ENCODE results near the gene LAPTM5. TPM values are rescaled to one million over a fixed set of nuclear protein-coding genes. Genes with fewer than 3 reads are reported as not detected.

Gene LAPTM5
- total RNA-seq, 1 experiment from 2014 or later, result not detected

DNA sequence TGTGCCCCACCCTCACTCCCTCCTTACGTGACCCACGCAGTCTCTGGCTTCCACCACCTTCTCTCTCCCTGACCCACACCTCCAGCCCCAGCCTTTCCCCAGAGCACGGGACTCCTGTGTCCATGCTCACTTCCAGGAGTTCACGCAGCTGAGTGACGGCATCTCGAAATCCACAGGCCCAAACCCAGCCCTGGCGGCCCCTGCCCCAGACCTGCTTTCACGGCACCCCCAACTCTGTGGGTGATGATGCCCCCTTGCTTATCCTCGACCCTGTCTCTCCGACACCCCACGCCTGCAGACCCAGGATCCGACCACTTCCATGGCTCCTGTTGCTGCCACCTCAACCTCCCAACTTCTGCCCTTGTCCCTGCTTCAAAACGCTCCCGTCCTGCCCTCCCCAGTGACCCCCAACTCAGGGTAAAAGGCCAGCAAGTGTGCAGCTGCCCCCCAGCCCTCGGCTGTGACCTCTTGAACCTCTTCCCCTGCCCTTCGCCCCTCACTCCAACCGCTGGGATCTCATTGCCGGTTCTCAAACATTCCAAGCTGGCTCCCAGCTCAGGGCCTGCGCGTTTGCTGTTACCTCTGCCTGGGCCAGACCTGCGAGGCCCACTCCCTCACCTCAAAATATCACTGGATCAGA lies 30.4 kb upstream of the LAPTM5 start:
- no peak for DNase-seq (ENCODE audit: extremely low read depth, low read depth)

DNA sequence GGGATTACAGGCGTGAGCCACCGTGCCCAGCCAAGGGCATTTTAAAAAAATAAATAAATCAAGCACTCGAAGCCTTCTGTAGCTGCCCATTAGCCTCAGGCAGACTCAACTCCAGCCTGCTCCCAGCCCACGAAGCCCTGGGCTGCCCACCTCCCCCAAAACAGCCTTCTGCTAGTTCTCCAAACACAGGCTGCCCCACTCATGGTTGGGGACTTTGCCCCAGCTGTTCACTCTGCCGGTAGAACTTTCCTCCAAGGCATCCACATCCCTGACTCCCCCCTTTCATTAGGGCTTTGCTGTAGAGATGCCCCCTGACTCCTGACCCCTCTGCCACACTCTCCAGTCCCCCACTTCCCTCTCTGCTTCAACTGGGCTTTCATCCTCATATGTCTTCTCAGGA lies 29.7 kb upstream of the LAPTM5 start:
- no peak for DNase-seq (ENCODE audit: extremely low read depth, low read depth)

- DNase-seq (ENCODE audit: extremely low read depth, low read depth), result no peak
Observed at GRCh38 chr1:30786264-30786991, 28.9 kb upstream of the LAPTM5 start.

GRCh38 chr1:30785714-30786113 lies 28.1 kb upstream of the LAPTM5 start:
- DNase-seq (ENCODE audit: extremely low read depth, low read depth), result no peak

DNA sequence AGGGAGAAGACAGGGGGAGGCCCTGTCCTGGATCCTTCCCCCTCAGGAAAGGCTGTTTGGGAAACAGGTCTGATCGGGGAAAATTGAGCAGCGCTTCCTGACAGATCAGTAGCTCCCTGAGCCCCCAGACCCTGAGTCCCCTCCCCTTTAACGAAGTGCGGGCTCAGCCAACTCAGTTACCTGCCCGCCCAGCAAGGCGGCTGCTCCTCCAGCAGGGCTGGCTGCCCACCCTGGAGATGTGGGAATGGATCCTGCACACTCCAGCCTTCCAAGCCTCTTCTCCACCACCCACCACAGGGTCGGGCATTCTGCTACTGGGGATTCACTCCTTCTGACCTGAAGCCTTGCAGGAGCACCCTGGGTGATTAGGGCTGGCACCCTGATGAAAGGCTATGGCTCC lies 27.6 kb upstream of the LAPTM5 start:
- no peak for DNase-seq (ENCODE audit: extremely low read depth, low read depth)

- DNase-seq (ENCODE audit: extremely low read depth, low read depth), result no peak
Observed at GRCh38 chr1:30783256-30783915, 25.8 kb upstream of the LAPTM5 start.

GRCh38 chr1:30782361-30783255 lies 25.0 kb upstream of the LAPTM5 start:
- peak; percentile 58 for DNase-seq (ENCODE audit: extremely low read depth, low read depth)

GRCh38 chr1:30781906-30782305 lies 24.3 kb upstream of the LAPTM5 start:
- DNase-seq (ENCODE audit: extremely low read depth, low read depth), result no peak

- no peak for DNase-seq (ENCODE audit: extremely low read depth, low read depth)
Observed at GRCh38 chr1:30780409-30780808, 22.8 kb upstream of the LAPTM5 start.

DNA sequence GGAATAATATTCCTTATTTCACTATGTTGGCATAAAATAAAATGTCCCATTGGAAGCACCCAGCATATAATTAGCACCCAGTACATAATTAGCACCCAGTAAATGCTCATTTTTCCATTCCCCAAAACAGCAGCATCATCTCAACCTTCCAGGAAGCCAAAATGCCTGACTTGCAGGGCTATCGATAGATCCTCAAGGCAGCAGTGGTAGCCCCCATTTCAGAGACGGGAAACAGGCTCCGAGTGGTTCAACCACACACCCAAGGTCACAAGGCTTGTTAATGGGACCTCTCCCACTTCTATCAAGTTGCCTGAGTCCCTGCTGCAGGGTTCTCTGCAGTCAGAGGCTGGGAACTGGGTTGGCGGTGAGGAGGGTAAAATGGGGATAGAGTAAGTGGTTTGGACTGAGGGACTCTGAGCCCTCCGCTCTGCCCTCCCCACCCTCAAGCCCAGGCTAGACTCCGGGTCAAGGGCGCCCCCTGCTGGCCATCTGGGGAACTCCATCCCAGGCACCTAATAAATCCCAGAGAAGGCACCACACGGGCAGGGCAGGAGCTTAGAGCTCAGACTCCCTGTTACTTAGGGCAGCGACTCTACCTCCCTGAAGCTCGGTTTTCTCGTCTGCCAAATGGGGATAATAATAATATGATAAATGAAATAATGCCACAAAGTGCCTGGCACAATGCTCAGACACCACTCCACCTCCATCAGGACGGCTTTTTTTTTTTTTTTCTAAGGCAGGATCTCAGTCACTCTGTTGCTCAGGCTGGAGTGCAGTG lies 21.9 kb upstream of the LAPTM5 start:
- DNase-seq (ENCODE audit: extremely low read depth, low read depth), result peak; percentile 35

DNA sequence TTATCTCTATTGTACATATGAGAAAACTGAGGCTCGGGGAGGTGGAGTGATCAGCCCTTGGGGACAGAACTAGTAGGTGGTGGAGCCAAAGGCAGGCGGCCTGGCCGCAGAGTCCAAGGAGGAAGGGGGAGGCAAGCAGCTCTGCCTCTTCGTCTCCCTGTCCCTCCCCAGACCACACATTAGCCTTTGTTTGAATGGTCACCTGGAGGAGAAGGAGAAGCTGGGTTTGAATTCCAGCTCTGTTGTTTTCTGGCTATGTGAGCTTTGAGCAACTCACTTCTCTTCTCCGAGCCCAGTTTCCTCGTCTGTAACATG lies 21.4 kb upstream of the LAPTM5 start:
- DNase-seq (ENCODE audit: extremely low read depth, low read depth), result no peak

GRCh38 chr1:30778154-30778978 lies 20.8 kb upstream of the LAPTM5 start:
- peak; percentile 21 for DNase-seq (ENCODE audit: extremely low read depth, low read depth)

GRCh38 chr1:30777904-30778153 lies 20.3 kb upstream of the LAPTM5 start:
- DNase-seq (ENCODE audit: extremely low read depth, low read depth), result no peak

DNA sequence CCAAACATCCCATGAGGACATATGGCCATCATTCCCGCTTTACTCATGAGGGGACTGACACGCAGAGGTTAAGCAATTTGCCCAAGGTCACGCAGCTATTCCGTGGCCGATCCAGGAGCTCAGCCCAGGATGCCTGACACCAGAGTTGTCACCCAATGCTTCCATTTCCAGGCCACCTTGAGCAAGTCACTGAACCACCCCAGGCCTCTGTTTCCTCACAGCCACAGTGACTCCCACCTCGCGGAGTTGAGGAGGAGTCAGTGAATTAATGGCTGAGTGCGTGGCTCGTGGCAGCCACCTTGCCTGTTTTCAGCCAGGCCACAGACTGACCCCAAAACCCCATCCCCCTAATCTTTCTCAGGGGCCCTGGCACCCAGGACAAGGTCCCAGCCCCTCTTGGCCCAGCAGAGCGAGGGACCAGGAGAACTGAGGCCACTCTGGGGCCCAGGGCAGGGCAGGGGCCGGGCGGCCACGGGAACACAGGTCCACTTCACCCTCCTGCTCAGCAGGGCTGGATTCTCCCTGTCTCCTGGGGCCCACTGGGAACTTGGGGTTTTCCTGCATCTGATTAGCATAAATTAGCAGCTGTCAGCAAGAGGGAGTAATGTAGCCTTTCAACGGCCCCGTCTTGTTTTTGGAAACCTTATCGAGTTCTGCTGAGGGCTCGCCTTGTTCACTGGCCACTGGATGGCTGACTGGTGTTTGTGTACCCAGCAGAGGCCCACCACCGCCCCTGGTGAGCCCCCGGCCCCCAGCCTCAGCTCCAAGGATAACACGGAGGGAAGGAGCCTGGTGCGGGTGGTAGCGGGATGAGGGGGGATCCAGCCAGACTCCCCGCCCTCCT lies 19.7 kb upstream of the LAPTM5 start:
- no peak for DNase-seq (ENCODE audit: extremely low read depth, low read depth)

GRCh38 chr1:30776097-30777059 lies 18.8 kb upstream of the LAPTM5 start:
- DNase-seq (ENCODE audit: extremely low read depth, low read depth), result no peak

DNA sequence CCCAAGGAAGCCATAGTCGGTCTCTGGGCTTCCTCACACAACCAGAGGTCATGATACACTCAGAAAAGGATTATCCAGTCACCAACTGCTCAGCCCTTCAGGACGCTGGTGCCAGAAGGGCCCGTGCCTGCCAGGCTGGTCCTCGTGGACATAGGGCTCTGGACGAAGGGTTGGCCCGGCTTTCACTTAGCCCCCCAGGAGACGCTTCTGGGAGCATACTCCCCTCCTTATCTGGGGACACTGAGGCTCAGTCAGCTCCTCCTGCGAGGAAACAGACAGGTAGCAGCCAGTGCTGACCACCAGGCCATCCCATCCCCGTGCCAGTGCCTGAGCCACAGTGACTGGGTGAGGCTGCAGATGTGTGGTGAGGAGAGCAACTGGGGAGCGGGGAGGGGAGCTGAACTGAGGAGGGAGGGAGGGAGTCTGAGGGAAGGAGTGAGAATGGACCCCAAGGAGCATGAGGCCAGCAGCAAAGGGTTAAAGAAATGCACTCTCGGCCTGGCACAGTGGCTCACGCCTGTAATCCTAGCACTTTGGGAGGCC lies 17.9 kb upstream of the LAPTM5 start:
- no peak for DNase-seq (ENCODE audit: extremely low read depth, low read depth)

Measured in NCI-H460 (cell line).